ENCODE data around the gene SLC50A1. TPM values are rescaled to one million over a fixed set of nuclear protein-coding genes. Genes with fewer than 3 reads are reported as not detected.

Gene SLC50A1, protein sequence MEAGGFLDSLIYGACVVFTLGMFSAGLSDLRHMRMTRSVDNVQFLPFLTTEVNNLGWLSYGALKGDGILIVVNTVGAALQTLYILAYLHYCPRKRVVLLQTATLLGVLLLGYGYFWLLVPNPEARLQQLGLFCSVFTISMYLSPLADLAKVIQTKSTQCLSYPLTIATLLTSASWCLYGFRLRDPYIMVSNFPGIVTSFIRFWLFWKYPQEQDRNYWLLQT
- 36.6 and 43.5 TPM in 2 replicates for total RNA-seq

DNA sequence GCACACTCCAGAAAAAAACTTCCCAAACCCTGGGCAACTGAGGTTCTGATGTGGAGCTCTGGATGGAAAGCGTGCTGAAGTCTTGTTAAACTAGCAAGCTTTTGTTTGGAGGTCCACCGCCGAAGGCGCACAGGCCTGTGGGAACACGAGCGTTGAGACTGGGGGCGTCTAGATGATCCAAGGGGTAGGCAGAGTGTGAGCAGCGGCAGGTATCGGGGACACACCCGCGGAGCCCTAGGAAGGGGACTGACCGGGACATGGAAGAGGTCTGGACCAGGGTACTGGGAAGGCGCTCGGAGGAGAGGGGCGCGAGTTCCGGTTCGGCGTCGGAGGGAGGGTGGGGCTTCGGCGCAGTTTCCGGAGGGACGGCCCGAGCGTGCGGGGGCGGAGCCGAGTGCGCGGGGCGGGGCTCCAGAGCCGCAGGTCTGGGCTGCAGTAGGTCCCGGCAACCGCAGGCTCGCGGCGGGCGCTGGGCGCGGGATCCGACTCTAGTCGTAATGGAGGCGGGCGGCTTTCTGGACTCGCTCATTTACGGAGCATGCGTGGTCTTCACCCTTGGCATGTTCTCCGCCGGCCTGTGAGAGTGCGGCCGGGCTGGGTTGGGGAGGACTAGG is at the start of gene SLC50A1:
Gene SLC50A1, plus strand, starts transcription at position 438 of the 614 bp plus-strand sequence. Its CDS starts 60 bp downstream, at position 498.

DNA sequence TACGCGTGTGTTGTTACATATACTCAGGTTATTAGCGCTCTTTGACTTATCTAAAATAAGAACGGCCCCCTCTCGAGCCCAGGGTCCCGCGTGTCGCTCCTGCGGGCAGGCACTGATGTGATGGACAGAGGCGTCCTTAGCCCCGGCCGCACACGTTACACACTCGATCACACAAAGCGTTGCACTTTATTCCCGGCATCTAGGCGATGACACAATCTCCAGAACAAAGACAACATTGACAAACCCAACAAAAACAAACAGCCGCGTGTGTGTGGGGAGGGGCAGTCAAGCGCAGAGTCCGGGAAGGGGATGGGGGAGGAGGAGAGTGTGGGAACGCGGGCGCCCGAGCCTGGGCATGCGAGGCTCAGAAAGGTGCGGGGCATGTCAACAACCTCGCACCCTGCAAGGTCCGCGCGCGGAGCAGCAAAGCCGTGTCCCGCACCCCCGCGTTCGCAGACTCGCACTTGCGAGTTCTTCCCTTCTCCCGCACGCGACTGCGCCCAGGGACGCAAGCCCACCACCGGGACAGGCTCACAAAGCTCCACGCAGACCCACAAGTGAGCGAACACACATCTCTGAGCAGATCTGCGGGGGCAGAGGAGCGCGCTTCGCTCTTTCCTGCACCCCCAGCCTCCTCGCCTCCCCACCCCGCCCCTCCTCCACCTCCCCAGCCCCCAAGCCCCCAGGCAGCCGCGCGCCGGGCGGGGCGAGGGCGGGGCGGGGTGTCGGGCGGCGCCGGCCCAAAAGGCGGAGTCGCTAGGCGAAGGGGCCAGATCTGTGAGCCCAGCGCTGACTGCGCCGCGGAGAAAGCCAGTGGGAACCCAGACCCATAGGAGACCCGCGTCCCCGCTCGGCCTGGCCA is 8.3 kb upstream of the SLC50A1 start, which contains the start of gene EFNA1:
Gene EFNA1, plus strand, starts transcription at position 772 of the 862 bp plus-strand sequence. CDS start 102 bp downstream, outside the sequence.

GRCh38 chr1:155139895-155140629 is 4.4 kb downstream of the SLC50A1 start, which contains the start of gene DPM3:
Gene DPM3 (minus strand): TSS chr1:155140531. CDS start chr1:155140240, 291 bp downstream.

DNA sequence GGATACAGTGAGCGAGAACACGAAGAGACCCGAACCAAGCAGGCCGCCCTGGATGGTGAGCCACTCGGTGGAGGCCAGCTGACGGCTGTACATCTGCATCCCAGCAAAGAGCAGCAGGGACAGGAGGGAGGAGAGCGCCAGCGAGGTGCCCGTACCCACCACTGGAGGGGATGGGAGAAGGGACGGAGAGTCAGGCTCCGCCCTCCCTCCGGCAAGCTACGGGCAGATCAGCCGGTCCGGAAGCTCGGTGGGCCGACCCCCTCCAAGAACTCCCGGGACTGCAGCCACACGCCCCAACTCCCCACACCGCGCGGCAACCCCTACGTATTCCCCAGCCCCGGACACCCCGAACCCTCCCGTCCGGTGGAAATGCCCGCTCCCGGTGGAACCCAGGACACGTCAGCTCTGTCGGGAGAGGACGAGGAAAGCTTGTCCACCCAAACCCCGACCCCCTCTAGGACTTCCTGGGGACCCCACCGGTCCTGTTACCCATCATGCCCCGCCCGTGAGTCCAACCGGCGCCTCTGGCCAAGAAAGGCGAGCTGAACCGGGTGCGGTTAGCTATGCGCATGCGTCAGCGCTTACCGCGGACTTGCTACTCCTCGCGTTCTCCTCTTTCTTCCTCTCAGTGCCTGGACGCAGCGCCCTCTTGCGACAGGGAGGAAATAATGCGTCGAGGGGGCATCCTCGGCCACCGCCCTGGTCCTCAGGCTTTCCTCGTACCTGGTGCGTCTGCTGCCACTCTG is 37.3 kb downstream of the SLC50A1 start, which contains the start of gene KRTCAP2:
Gene KRTCAP2, minus strand, starts transcription at position 573 of the 746 bp plus-strand sequence. Its CDS starts 80 bp downstream, at position 493.

GRCh38 chr1:155173478-155174323 is 38.0 kb downstream of the SLC50A1 start, which contains the start of gene TRIM46:
Gene TRIM46 (plus strand): TSS chr1:155173849. CDS start chr1:155173967, 118 bp downstream.

Other genes starting within 250 kb of the SLC50A1 start
- 6.3 and 11.2 TPM in 2 replicates for gene PMVK, start 199.1 kb upstream of the SLC50A1 start, total RNA-seq
- gene PBXIP1, start 179.8 kb upstream of the SLC50A1 start, total RNA-seq: 56.7 and 64.0 TPM in 2 replicates
- gene PYGO2, start 174.1 kb upstream of the SLC50A1 start, total RNA-seq: 7.8 and 10.7 TPM in 2 replicates
- 311 and 372 TPM in 2 replicates for gene SHC1, start 165.1 kb upstream of the SLC50A1 start, total RNA-seq
- 22.6 and 37.6 TPM in 2 replicates for gene CKS1B, start 161.2 kb upstream of the SLC50A1 start, total RNA-seq
- 19.6 and 24.9 TPM in 2 replicates for gene FLAD1, start 152.5 kb upstream of the SLC50A1 start, total RNA-seq
- gene LENEP, start 142.3 kb upstream of the SLC50A1 start, total RNA-seq: not detected in 2 replicates
- gene ZBTB7B, start 133.1 kb upstream of the SLC50A1 start, total RNA-seq: 13.9 and 16.8 TPM in 2 replicates
- gene DCST2, start 102.1 kb upstream of the SLC50A1 start, total RNA-seq: 0.18 TPM in 1 of 2 replicates, not detected in the other
- gene DCST1, start 102.0 kb upstream of the SLC50A1 start, total RNA-seq: not detected in 2 replicates
- gene ADAM15, start 84.5 kb upstream of the SLC50A1 start, total RNA-seq: 125 and 162 TPM in 2 replicates
- gene EFNA4, start 72.1 kb upstream of the SLC50A1 start, total RNA-seq: 5.8 and 8.5 TPM in 2 replicates
- gene EFNA3, start 57.0 kb upstream of the SLC50A1 start, total RNA-seq: 0.90 and 2.8 TPM in 2 replicates
- 5.8 and 12.2 TPM in 2 replicates for gene EFNA1, start 8.0 kb upstream of the SLC50A1 start, total RNA-seq
- gene DPM3, start 4.7 kb downstream of the SLC50A1 start, total RNA-seq: 26.9 and 50.1 TPM in 2 replicates
- 139 and 169 TPM in 2 replicates for gene KRTCAP2, start 37.5 kb downstream of the SLC50A1 start, total RNA-seq
- 0.97 and 1.1 TPM in 2 replicates for gene TRIM46, start 38.0 kb downstream of the SLC50A1 start, total RNA-seq
- gene THBS3, start 72.0 kb downstream of the SLC50A1 start, total RNA-seq: 11.9 and 14.7 TPM in 2 replicates
- gene MTX1, start 72.8 kb downstream of the SLC50A1 start, total RNA-seq: 46.0 and 73.2 TPM in 2 replicates
- 6.6 and 7.6 TPM in 2 replicates for gene ENTREP3, start 119.6 kb downstream of the SLC50A1 start, total RNA-seq
- 67.5 and 116 TPM in 2 replicates for gene SCAMP3, start 126.5 kb downstream of the SLC50A1 start, total RNA-seq
- 22.2 and 25.6 TPM in 2 replicates for gene CLK2, start 137.7 kb downstream of the SLC50A1 start, total RNA-seq
- under 0.01 and 0.90 TPM in 2 replicates for gene HCN3, start 141.6 kb downstream of the SLC50A1 start, total RNA-seq
- not detected in 2 replicates for gene PKLR, start 165.6 kb downstream of the SLC50A1 start, total RNA-seq
- 160 and 262 TPM in 2 replicates for gene FDPS, start 173.0 kb downstream of the SLC50A1 start, total RNA-seq
- 22.4 and 38.1 TPM in 2 replicates for gene RUSC1, start 185.0 kb downstream of the SLC50A1 start, total RNA-seq